Endothelial cell of umbilical vein (primary cell): Measurements from ENCODE around the gene SLC16A4. TPM values are rescaled to one million over a fixed set of nuclear protein-coding genes. Genes with fewer than 3 reads are reported as not detected.
A peak's percentile ranks its signal among the peaks of the same experiment; 100 is the strongest.

Experiments
- BruUV-seq: library from RNA; stranded (reverse); fragments of 400-500 nt; replicated peaks from 2 replicates; lab custom pipeline; 2021; lab: Mats Ljungman, UMichigan
- CTCF ChIA-PET: fragments of 300-600, 350-600 bp; sonication (Branson Sonifier 250); formaldehyde crosslinking; loops from one replicate; lab custom pipeline; 2021; ENCODE audit warnings: antibody characterized with exemption, inconsistent platforms; lab: Charles Lee
- POLR2A ChIA-PET: fragments of 300-600, 350-600 bp; sonication (Branson Sonifier 250); formaldehyde crosslinking; loops from one replicate; lab custom pipeline; 2021; ENCODE audit warnings: antibody characterized with exemption, inconsistent platforms; lab: Charles Lee
- DNase-seq: peaks from one replicate; pipeline ENCODE4 v3.0.0-alpha.2; 2011; ENCODE audit warnings: low read depth, low spot score
- FAIRE-seq: peaks from 2 replicates; lab custom pipeline; 2011; peaks lifted over from hg19 to GRCh38; lab: Jason Lieb, UNC
- H2AFZ ChIP-seq: 2 replicates; pipeline ENCODE4 v1.6.0; 2012; ENCODE audit warnings: low read depth, low read length, control low read depth, inconsistent platforms
- H3K27ac ChIP-seq: 2 replicates; pipeline ENCODE4 v1.5.1; 2011; ENCODE audit warnings: low read depth, mild to moderate bottlenecking, control low read depth, low read length, moderate library complexity; ENCODE audit not compliant: insufficient read depth
- H3K27me3 ChIP-seq, 2 experiments: 2 replicates each; pipeline versions ENCODE4 v1.6.0 to v1.6.1; 2011; ENCODE audit warnings: low read length in 2 of 2, mixed read lengths in 1 of 2; ENCODE audit not compliant: control insufficient read depth in 2 of 2, insufficient read depth in 2 of 2
- H3K36me3 ChIP-seq, 2 experiments: 2 replicates in 1 of 2; 3 replicates in 1 of 2; pipeline ENCODE4 v1.5.1; 2011; ENCODE audit warnings: low read length in 2 of 2, mild to moderate bottlenecking in 1 of 2, moderate library complexity in 1 of 2; ENCODE audit not compliant: control insufficient read depth in 2 of 2, insufficient read depth in 2 of 2; ENCODE audit errors: extremely low read depth in 1 of 2
- H3K4me1 ChIP-seq: 3 replicates; pipeline ENCODE4 v1.5.1; 2011; ENCODE audit warnings: mild to moderate bottlenecking, low read length; ENCODE audit not compliant: control insufficient read depth, insufficient read depth; ENCODE audit errors: extremely low read depth
- H3K4me2 ChIP-seq: 2 replicates; pipeline ENCODE4 v1.6.1; 2011; ENCODE audit warnings: low read length, control low read depth, mixed read lengths; ENCODE audit not compliant: insufficient read depth
- H3K4me3 ChIP-seq, 3 experiments: fragments of 200-600 bp in 1 of 3; sonication (generic), shearing (Covaris generic) in 1 of 3; replicated peaks in 1 of 3; 2 replicates each; pipeline ENCODE4 v1.5.1; 2011 to 2016; ENCODE audit warnings: control low read depth in 3 of 3, low read length in 3 of 3, mild to moderate bottlenecking in 2 of 3, inconsistent platforms in 1 of 3, low read depth in 1 of 3, moderate library complexity in 1 of 3; ENCODE audit not compliant: insufficient read depth in 1 of 3
- H3K79me2 ChIP-seq: 2 replicates; pipeline ENCODE4 v1.6.0; 2012; ENCODE audit warnings: low read length, inconsistent platforms; ENCODE audit not compliant: control insufficient read depth, insufficient read depth
- H3K9ac ChIP-seq: replicated peaks from 2 replicates; pipeline ENCODE3; 2011; ENCODE audit warnings: low read length, control low read depth; ENCODE audit not compliant: insufficient read depth; ENCODE audit errors: extremely low read depth
- H3K9me1 ChIP-seq: replicated peaks from 3 replicates; pipeline ENCODE4 v1.6.0; 2011; ENCODE audit warnings: mild to moderate bottlenecking, low read length; ENCODE audit not compliant: control insufficient read depth, insufficient read depth; ENCODE audit errors: extremely low read depth
- H3K9me3 ChIP-seq: replicated peaks from 2 replicates; pipeline ENCODE4 v1.5.1; 2012; ENCODE audit warnings: low read length, inconsistent platforms; ENCODE audit not compliant: control insufficient read depth, insufficient read depth
- H4K20me1 ChIP-seq: replicated peaks from 2 replicates; pipeline ENCODE3; 2011; ENCODE audit warnings: mild to moderate bottlenecking, low read length; ENCODE audit not compliant: control insufficient read depth, insufficient read depth; ENCODE audit errors: extremely low read depth
- FOS ChIP-seq: IDR thresholded peaks from 2 replicates; pipeline ENCODE4 v1.6.1; 2011; ENCODE audit warnings: mild to moderate bottlenecking, low read length, moderate library complexity, borderline replicate concordance; ENCODE audit not compliant: insufficient read depth
- GATA2 ChIP-seq: IDR thresholded peaks from 2 replicates; pipeline ENCODE4 v1.7.0; 2011; ENCODE audit warnings: low read depth, mild to moderate bottlenecking, moderate library complexity, mixed read lengths, low read length; ENCODE audit not compliant: insufficient read length, insufficient read depth
- MYC ChIP-seq: IDR thresholded peaks from one replicate; pipeline ENCODE4 v1.6.1; 2011; ENCODE audit warnings: mild to moderate bottlenecking, low read depth, low read length
- POLR2A ChIP-seq: IDR thresholded peaks from 2 replicates; pipeline ENCODE4 v1.6.1; 2012; ENCODE audit warnings: low read depth, mild to moderate bottlenecking, control low read depth, low read length
- POLR2AphosphoS5 ChIP-seq: IDR thresholded peaks from 2 replicates; pipeline ENCODE4 v1.6.1; 2012; ENCODE audit warnings: low read depth, mild to moderate bottlenecking, control low read depth, low read length, moderate library complexity; ENCODE audit not compliant: insufficient read depth
- dilution Hi-C: fragments of 300-500 bp; cut with MboI; formaldehyde crosslinking; loops from one replicate; pipeline ENCODE4 v1.15.0; 2019; ENCODE audit warnings: low sequenced_read_pairs; ENCODE audit not compliant: extremely low pct_ligation_motif_present
- intact Hi-C: fragments of 100-400 bp; cut with micrococcal nuclease; formaldehyde crosslinking; loops from one replicate; pipeline ENCODE4 v1.10.0; 2022
- polyA plus RNA-seq, 4 experiments: library from polyadenylated mRNA; depleted of rRNA in 3 of 4; stranded (reverse) in 3 of 4; unstranded in 1 of 4; fragments of >200 nt; gene quantifications; 2 replicates each; pipeline versions ENCODE4 v1.2.1 to v1.2.3, GENCODE V29; 2011 to 2012; ENCODE audit warnings: missing spikeins in 1 of 4
- total RNA-seq: library from RNA; stranded (reverse); gene quantifications from 2 replicates; pipeline ENCODE4 v1.2.3, GENCODE V29; 2021
- TF ChIP-seq, protein P1 (sequence below): IDR thresholded peaks from 2 replicates; pipeline ENCODE4 v1.6.1; 2011; ENCODE audit not compliant: insufficient read depth, insufficient read length
- TF ChIP-seq, protein P2 (sequence below), 2 donors: IDR thresholded peaks; 1 replicate in 1 of 2; 2 replicates in 1 of 2; pipeline ENCODE4 v1.5.1; 2011; ENCODE audit warnings: low read length in 2 of 2, mild to moderate bottlenecking in 2 of 2, moderate library complexity in 2 of 2, control low read depth in 1 of 2, inconsistent platforms in 1 of 2, low read depth in 1 of 2; ENCODE audit not compliant: insufficient read depth in 1 of 2; ENCODE audit errors: extremely low read depth in 1 of 2

SLC16A4 gene
- total and polyA plus RNA-seq, 2 donors (not counting 3 experiments of a cell fraction or from before 2014, with no cell fraction given): 2.8 to 7.2 TPM

DNA sequence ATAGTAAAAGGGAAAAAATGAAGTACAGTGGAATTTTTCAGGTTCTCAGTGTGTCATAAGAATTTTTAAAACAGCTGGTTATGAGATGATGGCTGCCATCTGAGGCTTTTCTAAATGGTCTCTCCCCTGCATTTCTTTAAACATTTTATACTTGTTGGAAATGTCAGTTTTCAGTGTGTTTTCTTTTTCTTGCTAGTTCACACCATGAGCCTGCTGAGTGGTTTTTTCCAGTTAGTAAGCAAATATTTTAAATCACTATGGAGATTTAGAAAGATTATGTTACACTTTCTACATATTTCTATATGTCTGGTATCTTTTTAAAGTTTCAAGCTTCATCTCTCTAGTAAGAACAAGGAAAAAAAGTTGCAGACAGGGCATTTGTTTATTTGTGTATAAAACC, 42.1 kb downstream of the SLC16A4 start:
- Histone ChIP-seq H3K4me2 (peak overlapping the region; percentile 60), H3K36me3 (peaks cover 3 to 8% of the 10 kb centered on the region in 2 experiments), H3K27me3 (no peaks in the 10 kb centered on the region), H3K4me1 (no peaks in the 10 kb centered on the region), H2AFZ (no peak overlapping the region), H3K9me3 (no peaks in the 10 kb centered on the region), H4K20me1 (peaks cover 6% of the 10 kb centered on the region), H3K79me2 (peaks cover 95% of the 10 kb centered on the region), H3K9me1 (peaks cover 4% of the 10 kb centered on the region), H3K27ac (no peak overlapping the region), H3K4me3 (no peak overlapping the region), H3K9ac (no peak overlapping the region)
- dilution Hi-C loops (no loop called here), intact Hi-C loops (loop anchor here (5.0 kb wide), 1 partner anchor 39 kb away; no protein-coding TSS in a partner anchor)
- no peak for DNase-seq
- CTCF ChIA-PET: interaction anchor here (0.7 to 3.5 kb wide), 7 partner anchors 10 to 141 kb away, joined by 3 to 13 read pairs (median 6); partner anchors contain the start of gene RBM15
- BruUV-seq: no TSS peak
- POLR2A ChIA-PET: interaction anchor here (1.5 kb wide), 1 partner anchor 10 kb away, joined by 5 read pairs; the partner anchor contains the start of gene RBM15
- TF ChIP-seq, protein P1, sequence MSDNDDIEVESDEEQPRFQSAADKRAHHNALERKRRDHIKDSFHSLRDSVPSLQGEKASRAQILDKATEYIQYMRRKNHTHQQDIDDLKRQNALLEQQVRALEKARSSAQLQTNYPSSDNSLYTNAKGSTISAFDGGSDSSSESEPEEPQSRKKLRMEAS: no peak
- TF ChIP-seq FOS (no peak), POLR2AphosphoS5 (no peak), MYC (no peak), GATA2 (no peak), POLR2A (no peak)
- TF ChIP-seq, protein P2, sequence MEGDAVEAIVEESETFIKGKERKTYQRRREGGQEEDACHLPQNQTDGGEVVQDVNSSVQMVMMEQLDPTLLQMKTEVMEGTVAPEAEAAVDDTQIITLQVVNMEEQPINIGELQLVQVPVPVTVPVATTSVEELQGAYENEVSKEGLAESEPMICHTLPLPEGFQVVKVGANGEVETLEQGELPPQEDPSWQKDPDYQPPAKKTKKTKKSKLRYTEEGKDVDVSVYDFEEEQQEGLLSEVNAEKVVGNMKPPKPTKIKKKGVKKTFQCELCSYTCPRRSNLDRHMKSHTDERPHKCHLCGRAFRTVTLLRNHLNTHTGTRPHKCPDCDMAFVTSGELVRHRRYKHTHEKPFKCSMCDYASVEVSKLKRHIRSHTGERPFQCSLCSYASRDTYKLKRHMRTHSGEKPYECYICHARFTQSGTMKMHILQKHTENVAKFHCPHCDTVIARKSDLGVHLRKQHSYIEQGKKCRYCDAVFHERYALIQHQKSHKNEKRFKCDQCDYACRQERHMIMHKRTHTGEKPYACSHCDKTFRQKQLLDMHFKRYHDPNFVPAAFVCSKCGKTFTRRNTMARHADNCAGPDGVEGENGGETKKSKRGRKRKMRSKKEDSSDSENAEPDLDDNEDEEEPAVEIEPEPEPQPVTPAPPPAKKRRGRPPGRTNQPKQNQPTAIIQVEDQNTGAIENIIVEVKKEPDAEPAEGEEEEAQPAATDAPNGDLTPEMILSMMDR (IDR thresholded peaks at IDR 0.05; ENCODE audit: extremely low read depth in 1 of 2, insufficient read depth in 1 of 2, low read depth in 1 of 2, low read length in 2 of 2): no peak
- FAIRE-seq: no peak
